Ishikawa (cell line): ENCODE measurements around the gene EEF1AKMT3.

ENCODE experiments used
- CEBPB ChIP-seq: IDR thresholded peaks from 2 replicates; pipeline ENCODE4 v1.6.1; 2012
- CREB1 ChIP-seq: IDR thresholded peaks from 2 replicates; pipeline ENCODE4 v1.6.1; 2012; ENCODE audit warnings: low read depth
- EGR1 ChIP-seq: IDR thresholded peaks from 2 replicates; pipeline ENCODE4 v1.6.1; 2012
- EP300 ChIP-seq: IDR thresholded peaks from 2 replicates; pipeline ENCODE4 v1.6.1; 2012; ENCODE audit warnings: borderline replicate concordance
- FOXM1 ChIP-seq: IDR thresholded peaks from 2 replicates; pipeline ENCODE4 v1.6.1; 2012; ENCODE audit warnings: low read depth, borderline replicate concordance
- NFIC ChIP-seq: IDR thresholded peaks from 2 replicates; pipeline ENCODE4 v1.6.1; 2012
- RAD21 ChIP-seq: IDR thresholded peaks from 2 replicates; pipeline ENCODE4 v1.6.1; 2012; ENCODE audit warnings: low read depth
- TAF1 ChIP-seq: IDR thresholded peaks from 2 replicates; pipeline ENCODE4 v1.6.1; 2012; ENCODE audit warnings: low read depth, mild to moderate bottlenecking
- TCF12 ChIP-seq: IDR thresholded peaks from 2 replicates; pipeline ENCODE4 v1.6.1; 2012; ENCODE audit warnings: low read depth
- TEAD4 ChIP-seq: IDR thresholded peaks from 2 replicates; pipeline ENCODE4 v1.6.1; 2012
- YY1 ChIP-seq: IDR thresholded peaks from 2 replicates; pipeline ENCODE4 v1.6.1; 2012; ENCODE audit warnings: low read depth
- ZBTB7A ChIP-seq: IDR thresholded peaks from 2 replicates; pipeline ENCODE4 v1.6.1; 2012; ENCODE audit warnings: low read depth
- TF ChIP-seq, protein P1 (sequence below): IDR thresholded peaks from 2 replicates; pipeline ENCODE4 v1.6.1; 2012; ENCODE audit warnings: low read depth, mild to moderate bottlenecking
- TF ChIP-seq, protein P2 (sequence below): IDR thresholded peaks from 2 replicates; pipeline ENCODE4 v1.6.1; 2012

DNA sequence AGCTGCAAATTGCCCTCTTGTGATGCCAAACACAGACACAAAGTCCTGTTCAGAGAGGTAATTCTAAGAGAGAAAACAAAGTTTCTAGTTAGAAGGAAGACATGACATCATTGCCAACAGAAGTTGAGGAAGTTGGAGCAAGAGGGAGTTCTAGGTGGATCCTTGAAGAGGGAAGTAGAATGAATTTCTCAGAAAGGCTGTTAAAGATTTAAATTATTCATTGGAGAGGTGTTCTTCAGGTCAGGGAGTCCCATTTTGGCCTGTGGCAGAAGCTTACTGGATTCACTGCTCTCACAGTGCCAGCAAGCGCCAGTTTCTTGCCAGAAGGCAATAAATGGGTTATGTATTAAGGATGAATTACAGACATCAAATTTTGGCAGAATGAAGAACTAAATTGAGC lies 25.5 kb downstream of the EEF1AKMT3 start:
- TF ChIP-seq, protein P1, sequence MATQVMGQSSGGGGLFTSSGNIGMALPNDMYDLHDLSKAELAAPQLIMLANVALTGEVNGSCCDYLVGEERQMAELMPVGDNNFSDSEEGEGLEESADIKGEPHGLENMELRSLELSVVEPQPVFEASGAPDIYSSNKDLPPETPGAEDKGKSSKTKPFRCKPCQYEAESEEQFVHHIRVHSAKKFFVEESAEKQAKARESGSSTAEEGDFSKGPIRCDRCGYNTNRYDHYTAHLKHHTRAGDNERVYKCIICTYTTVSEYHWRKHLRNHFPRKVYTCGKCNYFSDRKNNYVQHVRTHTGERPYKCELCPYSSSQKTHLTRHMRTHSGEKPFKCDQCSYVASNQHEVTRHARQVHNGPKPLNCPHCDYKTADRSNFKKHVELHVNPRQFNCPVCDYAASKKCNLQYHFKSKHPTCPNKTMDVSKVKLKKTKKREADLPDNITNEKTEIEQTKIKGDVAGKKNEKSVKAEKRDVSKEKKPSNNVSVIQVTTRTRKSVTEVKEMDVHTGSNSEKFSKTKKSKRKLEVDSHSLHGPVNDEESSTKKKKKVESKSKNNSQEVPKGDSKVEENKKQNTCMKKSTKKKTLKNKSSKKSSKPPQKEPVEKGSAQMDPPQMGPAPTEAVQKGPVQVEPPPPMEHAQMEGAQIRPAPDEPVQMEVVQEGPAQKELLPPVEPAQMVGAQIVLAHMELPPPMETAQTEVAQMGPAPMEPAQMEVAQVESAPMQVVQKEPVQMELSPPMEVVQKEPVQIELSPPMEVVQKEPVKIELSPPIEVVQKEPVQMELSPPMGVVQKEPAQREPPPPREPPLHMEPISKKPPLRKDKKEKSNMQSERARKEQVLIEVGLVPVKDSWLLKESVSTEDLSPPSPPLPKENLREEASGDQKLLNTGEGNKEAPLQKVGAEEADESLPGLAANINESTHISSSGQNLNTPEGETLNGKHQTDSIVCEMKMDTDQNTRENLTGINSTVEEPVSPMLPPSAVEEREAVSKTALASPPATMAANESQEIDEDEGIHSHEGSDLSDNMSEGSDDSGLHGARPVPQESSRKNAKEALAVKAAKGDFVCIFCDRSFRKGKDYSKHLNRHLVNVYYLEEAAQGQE, result no peak
- TF ChIP-seq CREB1 (no peak), TAF1 (no peak), TEAD4 (no peak), TCF12 (no peak), EP300 (no peak), YY1 (no peak), CEBPB (no peak), NFIC (no peak), FOXM1 (no peak), EGR1 (no peak), RAD21 (no peak), ZBTB7A (no peak)
- TF ChIP-seq, protein P2, sequence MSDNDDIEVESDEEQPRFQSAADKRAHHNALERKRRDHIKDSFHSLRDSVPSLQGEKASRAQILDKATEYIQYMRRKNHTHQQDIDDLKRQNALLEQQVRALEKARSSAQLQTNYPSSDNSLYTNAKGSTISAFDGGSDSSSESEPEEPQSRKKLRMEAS, result no peak
